GM12872 (cell line): ENCODE results near the gene ADRA1B.

Experiments used
- CTCF ChIP-seq: IDR thresholded peaks from 3 replicates; pipeline ENCODE4 v1.5.1; 2011; ENCODE audit warnings: low read depth, mild to moderate bottlenecking, low read length, moderate library complexity; ENCODE audit not compliant: insufficient read depth

The ADRA1B gene

GRCh38 chr5:159962214-159962613, 45.9 kb downstream of the ADRA1B start:
- TF ChIP-seq CTCF: no peak

GRCh38 chr5:159963935-159964334, 47.7 kb downstream of the ADRA1B start:
- TF ChIP-seq CTCF: no peak

- TF ChIP-seq CTCF: peak; percentile 65
Observed at GRCh38 chr5:159965031-159965837, 49.0 kb downstream of the ADRA1B start.

- TF ChIP-seq CTCF: no peak
Observed at GRCh38 chr5:159969966-159970365, 53.7 kb downstream of the ADRA1B start.

- TF ChIP-seq CTCF: no peak
Observed at GRCh38 chr5:159971038-159971437, 54.8 kb downstream of the ADRA1B start.

GRCh38 chr5:159971514-159971913, 55.2 kb downstream of the ADRA1B start:
- no peak for TF ChIP-seq CTCF

GRCh38 chr5:159971931-159972461, 55.7 kb downstream of the ADRA1B start:
- TF ChIP-seq CTCF: no peak
